Psoas muscle (tissue), 8 donors: ENCODE results near the gene UBAP1L. TPM values are rescaled to one million over a fixed set of nuclear protein-coding genes. Genes with fewer than 3 reads are reported as not detected.
"Not testable (repeated sequence)": the region's sequence is repeated elsewhere in the genome, so short reads cannot be mapped to it uniquely, and the experiment has no call there.

Experiments used
- ATAC-seq, 4 donors: fragments of 200-7000 bp; cut with Tn5 transposase; one replicate each; pipeline ENCODE4 v1.9.1; 2020; ENCODE audit warnings: moderate library complexity in 3 of 4, mild to moderate bottlenecking in 2 of 4
- DNase-seq, 2 donors: peaks; one replicate each; pipeline ENCODE4 v3.0.0-alpha.2; 2020
- H3K27ac ChIP-seq: fragments of 200-600 bp; one replicate; pipeline ENCODE4 v1.8.0; 2022
- H3K27me3 ChIP-seq, 3 donors: fragments of 200-600 bp in 1 of 3; one replicate each; pipeline versions ENCODE4 v1.6.1 to v1.8.0; 2013 to 2022; ENCODE audit warnings: low read length in 2 of 3, mild to moderate bottlenecking in 2 of 3, moderate library complexity in 1 of 3; ENCODE audit not compliant: insufficient read depth in 3 of 3
- H3K36me3 ChIP-seq, 2 donors: fragments of 200-600 bp in 1 of 2; one replicate each; pipeline versions ENCODE4 v1.6.1 to v1.8.0; 2013 to 2022; ENCODE audit warnings: low read depth in 1 of 2, mild to moderate bottlenecking in 1 of 2, moderate library complexity in 1 of 2; ENCODE audit not compliant: insufficient read depth in 1 of 2
- H3K4me1 ChIP-seq: fragments of 200-600 bp; one replicate; pipeline ENCODE4 v1.8.0; 2022
- H3K4me3 ChIP-seq: fragments of 200-600 bp; one replicate; pipeline ENCODE4 v1.8.0; 2022; ENCODE audit warnings: mild to moderate bottlenecking
- H3K9me3 ChIP-seq: fragments of 200-600 bp; one replicate; pipeline ENCODE4 v1.8.0; 2022
- WGBS, 3 donors: extraction: QIAGEN DNeasy Blood & Tissue Kit; methylation state at CpG; one replicate each; pipeline versions ENCODE4 v1.1.6 to v1.1.7; 2013; 5-methylcytosine and 5-hydroxymethylcytosine counted together
- intact Hi-C, 2 donors: fragments of 100-400 bp; cut with DNase I; formaldehyde crosslinking; loops; one replicate each; pipeline versions ENCODE4 v1.11.0 to v1.14.2; 2022
- polyA plus RNA-seq, 3 donors: library from polyadenylated mRNA; stranded (reverse); fragments of 200-250 nt; gene quantifications; one replicate each; pipeline ENCODE4 v1.2.3, GENCODE V29; 2013
- total RNA-seq, 4 donors: library from RNA; stranded (reverse); fragmentation: NEBNext Ultra II Directional in 2 of 4; extraction: Animal tissue kit (Norgen Biotek cat#: 25700) in 2 of 4; gene quantifications; one replicate each; pipeline versions ENCODE4 v1.2.1 to v1.2.4, GENCODE V29; 2021 to 2023
- TF ChIP-seq, protein P1 (sequence below): fragments of 200-600 bp; IDR thresholded peaks from one replicate; pipeline ENCODE4 v1.8.0; 2022; ENCODE audit warnings: antibody characterized with exemption
- donor health status: healthy with polysubstance abuse.
- donor health status: DM: no; HTN: no; CAD: no; lungs with moderate emphysema.
- donor health status: Bipolar disorder and iron deficiency.
- donor health status: healthy.
- donor health status: DM: yes; HTN: yes; CAD: no.
- donor health status: DM: no; HTN: no; CAD: no.
- donor health status: DM: no; HTN: no; CAD: no.
- donor health status: DM: yes; HTN: yes; CAD: no.

Gene UBAP1L
- total and polyA plus RNA-seq, 7 donors: 0.79 to 2.8 (median 1.1) TPM

DNA sequence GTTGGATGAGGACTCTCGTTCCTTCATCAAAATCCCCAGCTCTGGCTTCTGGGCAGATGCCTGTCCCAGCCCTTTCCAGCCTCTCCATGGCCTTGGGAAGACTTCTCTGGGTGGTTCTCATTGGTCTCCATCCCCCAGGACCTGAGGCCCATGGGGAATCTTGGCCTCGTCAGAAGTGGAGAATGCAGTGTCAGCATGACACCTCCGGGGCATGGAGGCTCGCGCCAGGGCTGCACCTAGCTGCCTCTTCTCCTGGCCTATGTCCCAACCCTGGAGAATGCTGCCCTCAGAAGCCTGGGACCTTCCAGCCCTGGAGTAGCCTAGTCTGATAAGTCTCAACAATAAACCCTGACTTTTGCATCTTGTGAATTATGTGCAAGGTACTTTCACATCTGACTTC, 35.4 kb downstream of the UBAP1L start:
- peak overlapping the region; percentile 15 for H3K27ac ChIP-seq
- H3K27me3 ChIP-seq: no peaks in the 10 kb centered on the region
- intact Hi-C loops: no loop called here
- TF ChIP-seq, protein P1, sequence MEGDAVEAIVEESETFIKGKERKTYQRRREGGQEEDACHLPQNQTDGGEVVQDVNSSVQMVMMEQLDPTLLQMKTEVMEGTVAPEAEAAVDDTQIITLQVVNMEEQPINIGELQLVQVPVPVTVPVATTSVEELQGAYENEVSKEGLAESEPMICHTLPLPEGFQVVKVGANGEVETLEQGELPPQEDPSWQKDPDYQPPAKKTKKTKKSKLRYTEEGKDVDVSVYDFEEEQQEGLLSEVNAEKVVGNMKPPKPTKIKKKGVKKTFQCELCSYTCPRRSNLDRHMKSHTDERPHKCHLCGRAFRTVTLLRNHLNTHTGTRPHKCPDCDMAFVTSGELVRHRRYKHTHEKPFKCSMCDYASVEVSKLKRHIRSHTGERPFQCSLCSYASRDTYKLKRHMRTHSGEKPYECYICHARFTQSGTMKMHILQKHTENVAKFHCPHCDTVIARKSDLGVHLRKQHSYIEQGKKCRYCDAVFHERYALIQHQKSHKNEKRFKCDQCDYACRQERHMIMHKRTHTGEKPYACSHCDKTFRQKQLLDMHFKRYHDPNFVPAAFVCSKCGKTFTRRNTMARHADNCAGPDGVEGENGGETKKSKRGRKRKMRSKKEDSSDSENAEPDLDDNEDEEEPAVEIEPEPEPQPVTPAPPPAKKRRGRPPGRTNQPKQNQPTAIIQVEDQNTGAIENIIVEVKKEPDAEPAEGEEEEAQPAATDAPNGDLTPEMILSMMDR: no peak
- WGBS, 3 donors: 39 to 52% (median 43%) methylated on average over 5 of the region's 5 CpGs
- no peak for ATAC-seq
- H3K4me3 ChIP-seq: no peak overlapping the region
- no peaks in the 10 kb centered on the region for H3K36me3 ChIP-seq
- peaks cover 43% of the 10 kb centered on the region for H3K4me1 ChIP-seq
- DNase-seq: no peak
- H3K9me3 ChIP-seq: no peaks in the 10 kb centered on the region

DNA sequence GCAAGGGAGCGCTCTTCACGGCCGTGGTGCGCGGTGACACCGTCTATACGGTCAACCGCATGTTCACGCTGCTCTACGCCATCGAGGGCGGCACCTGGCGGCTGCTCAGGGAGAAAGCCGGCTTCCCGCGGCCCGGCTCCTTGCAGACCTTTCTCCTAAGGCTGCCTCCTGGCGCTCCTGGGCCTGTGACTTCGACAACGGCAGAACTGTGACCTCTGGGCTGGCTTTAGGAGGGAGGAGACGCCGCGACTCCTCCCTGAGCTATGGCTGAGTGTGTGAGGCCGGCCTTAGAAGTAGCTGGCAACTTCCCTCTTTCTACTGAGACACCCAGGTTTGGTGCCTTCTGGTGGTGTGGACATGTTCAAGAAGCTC, 37.0 kb downstream of the UBAP1L start:
- Histone ChIP-seq H3K4me1 (peaks cover 34% of the 10 kb centered on the region), H3K27me3 (no peaks in the 10 kb centered on the region), H3K4me3 (peak overlapping the region; percentile 52), H3K27ac (peak overlapping the region; percentile 87), H3K9me3 (no peaks in the 10 kb centered on the region), H3K36me3 (no peaks in the 10 kb centered on the region)
- intact Hi-C loops: loop anchor here in 1 of 2 donors (1.0 kb wide), 1 partner anchor 24 kb away; no protein-coding TSS in a partner anchor
- DNase-seq (peak; percentile 74 to 92), ATAC-seq (peak; percentile 78 to 89 (median 87))
- 9 to 29% (median 10%) methylated on average over 20 to 24 of the region's 24 CpGs for WGBS, 3 donors
- TF ChIP-seq, protein P1: peak; percentile 60

DNA sequence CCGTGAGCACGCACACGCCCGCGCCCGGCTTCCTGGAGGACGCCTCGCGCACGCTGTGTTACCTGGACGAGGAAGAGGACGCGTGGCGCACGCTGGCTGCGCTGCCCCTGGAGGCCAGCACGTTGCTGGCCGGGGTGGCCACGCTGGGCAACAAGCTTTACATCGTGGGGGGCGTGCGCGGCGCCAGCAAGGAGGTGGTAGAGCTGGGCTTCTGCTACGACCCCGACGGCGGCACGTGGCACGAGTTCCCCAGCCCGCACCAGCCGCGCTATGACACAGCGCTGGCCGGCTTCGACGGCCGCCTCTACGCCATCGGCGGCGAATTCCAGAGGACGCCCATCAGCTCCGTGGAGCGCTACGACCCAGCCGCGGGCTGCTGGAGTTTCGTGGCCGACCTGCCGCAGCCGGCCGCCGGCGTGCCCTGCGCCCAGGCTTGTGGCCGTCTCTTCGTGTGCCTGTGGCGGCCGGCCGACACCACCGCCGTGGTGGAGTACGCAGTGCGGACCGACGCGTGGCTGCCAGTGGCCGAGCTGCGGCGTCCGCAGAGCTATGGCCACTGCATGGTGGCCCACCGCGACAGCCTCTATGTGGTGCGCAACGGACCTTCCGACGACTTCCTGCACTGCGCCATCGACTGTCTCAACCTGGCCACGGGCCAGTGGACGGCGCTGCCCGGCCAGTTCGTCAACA, 37.6 kb downstream of the UBAP1L start:
- DNase-seq (no peak), ATAC-seq (peak in 3 of 4 donors; percentile 6 to 17 (median 9))
- Histone ChIP-seq H3K4me3 (peak overlapping the region; percentile 52), H3K9me3 (no peaks in the 10 kb centered on the region), H3K36me3 (no peaks in the 10 kb centered on the region), H3K4me1 (peaks cover 29% of the 10 kb centered on the region), H3K27ac (peak overlapping the region; percentile 87), H3K27me3 (no peaks in the 10 kb centered on the region)
- WGBS, 3 donors: 51 to 69% (median 57%) methylated on average over 82 to 85 of the region's 85 CpGs
- TF ChIP-seq, protein P1: no peak
- intact Hi-C loops: no loop called here

DNA sequence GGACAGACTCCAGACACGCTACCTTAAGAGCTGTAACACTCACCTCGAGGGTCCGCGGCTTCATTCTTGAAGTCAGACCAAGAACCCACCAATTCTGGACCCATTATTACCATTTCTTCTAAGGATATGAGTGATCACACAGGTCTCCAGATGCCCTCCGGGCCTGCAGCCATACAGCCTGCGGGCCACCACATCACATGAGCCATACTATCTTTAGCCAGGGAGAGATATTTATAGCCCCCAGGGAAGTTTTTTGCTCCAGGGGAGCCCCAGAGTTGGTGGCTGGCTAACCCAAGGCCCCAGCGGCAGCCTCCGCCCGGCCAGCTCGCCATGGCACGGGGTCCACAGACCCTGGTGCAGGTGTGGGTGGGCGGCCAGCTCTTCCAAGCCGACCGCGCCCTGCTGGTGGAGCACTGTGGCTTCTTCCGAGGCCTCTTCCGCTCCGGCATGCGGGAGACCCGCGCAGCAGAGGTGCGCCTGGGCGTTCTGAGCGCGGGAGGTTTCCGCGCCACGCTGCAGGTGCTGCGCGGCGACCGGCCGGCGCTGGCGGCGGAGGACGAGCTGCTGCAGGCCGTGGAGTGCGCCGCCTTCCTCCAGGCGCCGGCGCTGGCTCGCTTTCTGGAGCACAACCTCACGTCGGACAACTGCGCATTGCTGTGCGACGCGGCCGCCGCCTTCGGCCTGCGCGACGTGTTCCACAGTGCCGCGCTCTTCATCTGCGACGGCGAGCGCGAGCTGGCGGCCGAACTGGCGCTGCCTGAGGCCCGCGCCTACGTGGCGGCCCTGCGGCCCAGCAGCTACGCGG, 38.3 kb downstream of the UBAP1L start, which contains the start of gene KBTBD13:
Gene KBTBD13, plus strand, starts transcription at position 261 of the 805 bp plus-strand sequence. Its CDS starts 70 bp downstream, at position 331.
- TF ChIP-seq, protein P1: no peak
- DNase-seq (peak in 1 of 2 donors; percentile 74), ATAC-seq (peak; percentile 73 to 94 (median 90))
- Histone ChIP-seq H3K4me3 (peak within 1 kb of the TSS; percentile 52), H3K4me1 (peaks cover 32% of the 10 kb centered on the region), H3K9me3 (no peaks in the 10 kb centered on the region), H3K36me3 (no peaks in the 10 kb centered on the region), H3K27ac (peak within 1 kb of the TSS; percentile 87), H3K27me3 (no peaks in the 10 kb centered on the region)
- intact Hi-C loops: no loop called here
- 57 to 68% (median 58%) methylated on average over 64 to 73 of the region's 73 CpGs for WGBS, 3 donors

DNA sequence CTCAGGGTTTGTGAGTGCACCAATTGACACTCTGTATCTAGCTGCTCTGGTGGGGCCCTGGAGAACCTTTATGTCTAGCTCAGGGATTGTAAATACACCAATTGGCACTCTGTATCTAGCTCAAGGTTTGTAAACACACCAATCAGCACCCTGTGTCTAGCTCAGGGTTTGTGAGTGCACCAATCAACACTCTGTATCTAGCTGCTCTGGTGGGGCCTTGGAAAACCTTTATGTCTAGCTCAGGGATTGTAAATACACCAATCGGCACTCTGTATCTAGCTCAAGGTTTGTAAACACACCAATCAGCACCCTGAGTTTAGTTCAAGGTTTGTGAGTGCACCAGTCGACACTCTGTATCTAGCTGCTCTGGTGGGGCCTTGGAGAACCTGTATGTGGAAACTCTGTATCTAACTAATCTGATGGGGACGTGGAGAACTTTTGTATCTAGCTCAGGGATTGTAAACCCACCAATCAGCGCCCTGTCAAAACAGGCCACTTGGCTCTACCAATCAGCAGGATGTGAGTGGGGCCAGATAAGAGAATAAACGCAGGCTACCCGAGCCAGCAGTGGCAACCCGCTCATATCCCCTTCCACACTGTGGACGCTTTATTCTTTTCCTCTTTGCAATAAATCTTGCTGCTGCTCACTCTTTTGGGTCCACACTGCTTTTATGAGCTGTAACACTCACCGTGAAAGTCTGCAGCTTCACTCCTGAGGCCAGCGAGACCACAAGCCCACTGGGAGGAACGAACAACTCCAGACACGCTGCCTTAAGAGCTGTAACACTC, 39.2 kb downstream of the UBAP1L start:
- H3K36me3 ChIP-seq, H3K9me3 ChIP-seq, H3K27me3 ChIP-seq, intact Hi-C loops, DNase-seq, ATAC-seq: not testable (repeated sequence)
- Histone ChIP-seq H3K4me3 (peak overlapping the region; percentile 52), H3K4me1 (peaks cover 41% of the 10 kb centered on the region), H3K27ac (peak overlapping the region; percentile 87)
- WGBS, 3 donors: 43 to 53% (median 44%) methylated on average over 12 of the region's 12 CpGs

DNA sequence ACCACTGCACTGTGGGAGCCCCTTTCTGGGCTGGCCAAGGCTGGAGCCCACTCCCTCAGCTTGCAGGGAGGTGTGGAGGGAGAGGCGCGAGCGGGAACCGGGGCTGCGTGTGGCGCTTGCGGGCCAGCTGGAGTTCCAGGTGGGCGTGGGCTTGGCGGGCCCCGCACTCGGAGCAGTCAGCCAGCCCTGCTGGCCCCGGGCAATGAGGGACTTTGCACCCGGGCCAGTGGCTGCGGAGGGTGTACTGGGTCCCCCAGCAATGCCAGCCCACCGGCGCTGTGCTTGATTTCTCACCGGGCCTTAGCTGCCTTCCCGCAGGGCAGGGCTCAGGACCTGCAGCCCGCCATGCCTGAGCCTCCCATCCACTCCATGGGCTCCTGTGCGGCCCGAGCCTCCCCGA, 40.1 kb downstream of the UBAP1L start:
- H3K27ac ChIP-seq, H3K9me3 ChIP-seq, H3K4me3 ChIP-seq, H3K36me3 ChIP-seq, ATAC-seq, DNase-seq, H3K27me3 ChIP-seq, intact Hi-C loops: not testable (repeated sequence)
- 93 to 100% (median 94%) methylated on average over 7 to 22 of the region's 22 CpGs for WGBS, 3 donors
- H3K4me1 ChIP-seq: peaks cover 49% of the 10 kb centered on the region
